GM21786 (cell line): ENCODE measurements around the gene XYLT1.
"Not testable (repeated sequence)": the region's sequence is repeated elsewhere in the genome, so short reads cannot be mapped to it uniquely, and the experiment has no call there.

ENCODE experiments used
- ATAC-seq: cut with Tn5 transposase; IDR thresholded peaks from one replicate; pipeline ENCODE4 v1.9.1; 2021; ENCODE audit not compliant: unreplicated experiment

XYLT1 gene

GRCh38 chr16:17340804-17341203 is 130.0 kb downstream of the XYLT1 start:
- ATAC-seq, result no peak

DNA sequence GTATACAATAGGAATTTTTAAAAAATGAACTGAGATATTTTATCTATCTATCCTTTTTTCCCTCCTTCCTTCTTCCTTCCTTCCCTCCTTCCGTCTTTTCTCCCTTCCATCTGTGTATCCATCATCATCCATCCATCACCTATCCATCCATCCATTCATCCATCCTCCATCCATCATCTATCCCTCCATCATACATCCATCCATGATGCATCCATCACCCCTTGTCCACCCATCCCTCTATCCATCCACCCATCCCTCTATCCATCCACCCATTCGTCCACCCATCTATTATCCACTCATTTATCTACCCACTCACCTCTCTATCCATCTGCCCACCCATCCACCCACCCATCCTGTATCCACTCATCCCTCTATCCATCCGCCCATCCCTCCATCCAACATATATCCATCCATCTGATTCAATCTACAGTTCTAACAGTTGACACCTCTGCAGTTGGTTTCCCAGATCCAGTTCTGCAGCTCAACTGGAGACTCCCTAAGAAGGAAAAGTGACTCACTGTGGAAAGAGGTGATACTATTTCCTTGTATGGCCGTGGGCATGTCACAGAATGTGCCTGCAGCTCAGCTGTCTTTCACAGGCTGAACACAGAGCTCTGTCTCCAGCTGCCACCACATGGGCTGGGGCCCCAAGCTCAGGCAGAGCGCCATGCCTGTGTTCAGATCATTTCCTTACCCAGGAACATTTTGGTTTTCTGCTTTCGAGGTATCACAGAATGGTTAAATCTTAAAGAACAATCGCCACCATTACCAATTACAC is 130.8 kb downstream of the XYLT1 start:
- ATAC-seq, result no peak

DNA sequence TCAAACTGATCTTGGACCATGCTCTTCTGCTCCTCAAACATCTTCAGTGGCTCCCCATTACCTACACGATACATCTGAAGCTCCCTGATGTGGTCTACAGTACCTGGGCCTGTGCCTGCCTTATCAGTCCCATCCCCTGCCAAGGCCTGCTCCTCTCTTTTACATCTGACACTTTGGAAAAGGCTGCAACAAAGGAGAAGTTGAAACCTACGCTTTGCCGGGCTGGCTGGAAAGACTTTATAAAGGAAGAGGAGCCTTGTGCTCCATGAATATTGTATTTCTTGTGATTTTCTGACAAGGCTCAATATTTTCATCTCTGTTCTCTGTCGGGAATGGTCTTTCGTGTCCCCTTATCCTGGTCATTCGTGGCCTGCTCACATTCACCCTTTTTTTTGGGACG is 132.5 kb downstream of the XYLT1 start:
- ATAC-seq, result no peak

- no peak for ATAC-seq
Measured at GRCh38 chr16:17336530-17336900, 134.2 kb downstream of the XYLT1 start.

GRCh38 chr16:17335826-17336529 is 134.8 kb downstream of the XYLT1 start:
- ATAC-seq, result no peak

GRCh38 chr16:17335406-17335805 is 135.4 kb downstream of the XYLT1 start:
- ATAC-seq, result not testable (repeated sequence)

- no peak for ATAC-seq
Measured at GRCh38 chr16:17334096-17334495, 136.7 kb downstream of the XYLT1 start.

DNA sequence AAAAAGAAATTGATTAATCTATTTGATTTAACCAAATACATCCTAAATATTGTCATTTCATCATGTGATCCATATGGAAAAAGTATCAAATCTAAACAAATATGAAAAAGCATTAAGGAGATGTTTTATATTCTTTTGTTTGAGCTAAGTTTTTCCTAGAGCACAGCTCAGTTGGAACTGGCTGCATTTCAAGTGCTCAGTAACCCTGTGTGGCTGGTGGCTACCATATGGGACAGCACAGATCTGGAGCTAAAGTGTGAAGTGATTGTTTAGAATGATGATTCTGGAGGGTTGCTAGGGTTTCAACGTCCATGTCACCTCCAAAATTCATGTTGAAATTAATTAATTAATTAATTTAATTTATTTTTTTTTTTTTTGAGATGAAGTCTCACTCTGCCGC is 137.5 kb downstream of the XYLT1 start:
- no peak for ATAC-seq

- ATAC-seq, result no peak
Measured at GRCh38 chr16:17331991-17332390, 138.8 kb downstream of the XYLT1 start.

GRCh38 chr16:17331071-17331607 is 139.6 kb downstream of the XYLT1 start:
- no peak for ATAC-seq

DNA sequence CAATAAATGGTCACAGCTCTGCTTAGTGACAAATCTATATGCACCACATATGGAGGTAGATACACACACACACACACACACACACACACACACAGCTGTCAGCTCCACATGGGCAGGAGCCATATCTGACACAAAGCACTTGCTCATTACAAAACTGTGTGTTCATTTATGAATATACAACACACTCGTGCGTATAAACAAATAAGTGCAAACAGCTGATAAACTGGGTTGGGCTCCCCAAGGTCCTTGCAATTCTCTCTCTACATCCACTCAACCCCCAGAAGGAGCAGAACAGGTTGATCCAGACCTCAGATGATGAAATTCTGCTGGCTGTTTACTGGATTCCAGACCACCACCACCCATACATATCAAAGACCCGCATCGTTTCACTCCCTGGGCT is 140.7 kb downstream of the XYLT1 start:
- no peak for ATAC-seq

DNA sequence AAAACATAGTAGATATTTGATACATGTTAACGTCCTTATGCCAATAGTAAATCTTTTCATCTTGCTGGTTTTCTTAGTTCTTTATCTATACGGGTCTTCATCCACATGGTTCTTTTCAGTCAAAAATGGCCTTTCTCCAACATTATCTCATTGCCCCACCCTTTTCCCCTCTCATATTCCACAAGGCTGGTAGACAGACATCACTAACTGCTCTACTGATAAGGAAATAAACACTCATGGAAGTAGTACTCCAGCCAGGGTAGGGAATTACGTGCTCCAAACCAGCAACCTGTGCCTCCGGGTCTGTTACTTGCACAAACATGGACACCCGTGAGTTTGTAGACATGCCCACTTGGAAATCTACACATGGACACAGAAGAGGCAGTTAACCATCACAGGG is 141.4 kb downstream of the XYLT1 start:
- no peak for ATAC-seq

DNA sequence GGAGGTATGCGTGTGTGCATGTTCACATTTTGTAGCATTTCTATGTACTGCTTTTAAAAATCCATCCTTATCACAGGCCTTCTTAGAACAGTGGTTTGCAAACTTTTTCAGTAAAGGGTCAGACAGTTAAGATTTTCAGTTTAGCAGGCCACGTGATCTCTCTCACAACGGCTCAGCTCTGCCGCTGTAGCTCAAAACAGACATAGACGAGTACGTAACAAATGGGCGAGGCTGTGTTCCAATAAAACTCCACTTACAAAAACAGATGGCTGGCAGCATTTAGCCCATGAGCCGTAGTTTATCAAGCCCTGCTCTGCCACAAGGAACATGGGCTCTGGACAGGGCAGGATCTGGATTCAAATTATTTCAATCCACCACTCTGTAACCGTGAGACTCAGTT is 141.8 kb downstream of the XYLT1 start:
- no peak for ATAC-seq

DNA sequence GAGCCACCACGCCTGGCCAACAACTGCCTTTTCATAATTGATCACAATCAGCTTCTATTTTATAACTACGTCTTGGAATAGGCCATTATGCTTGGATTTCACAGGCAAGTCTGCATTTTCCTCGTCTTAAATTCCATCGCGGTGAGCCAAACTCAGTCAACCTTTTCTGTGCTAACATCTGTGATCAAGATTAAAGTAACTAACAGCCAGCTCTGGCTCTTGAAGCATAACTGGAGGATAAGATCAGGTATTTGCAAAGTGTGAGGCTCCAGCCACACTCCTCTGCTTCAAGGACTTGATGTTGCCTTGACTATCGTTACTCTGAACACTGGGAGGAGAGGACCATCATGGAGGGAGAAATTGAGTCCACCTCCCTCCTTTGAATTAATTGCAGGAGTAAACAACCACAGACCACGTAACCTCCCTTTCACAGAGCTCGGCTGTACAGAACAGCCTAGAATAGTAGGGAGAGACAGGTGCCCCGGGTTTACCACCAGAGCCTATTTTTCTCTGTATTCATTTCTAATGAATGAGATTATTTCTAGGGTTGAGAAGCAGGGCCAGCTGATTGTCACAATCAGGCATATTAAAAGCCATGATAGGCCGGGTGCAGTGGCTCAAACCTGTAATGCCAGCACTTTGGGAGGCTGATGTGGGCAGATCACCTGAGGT is 143.0 kb downstream of the XYLT1 start:
- no peak for ATAC-seq

GRCh38 chr16:17325476-17326143 is 145.2 kb downstream of the XYLT1 start:
- ATAC-seq, result no peak

DNA sequence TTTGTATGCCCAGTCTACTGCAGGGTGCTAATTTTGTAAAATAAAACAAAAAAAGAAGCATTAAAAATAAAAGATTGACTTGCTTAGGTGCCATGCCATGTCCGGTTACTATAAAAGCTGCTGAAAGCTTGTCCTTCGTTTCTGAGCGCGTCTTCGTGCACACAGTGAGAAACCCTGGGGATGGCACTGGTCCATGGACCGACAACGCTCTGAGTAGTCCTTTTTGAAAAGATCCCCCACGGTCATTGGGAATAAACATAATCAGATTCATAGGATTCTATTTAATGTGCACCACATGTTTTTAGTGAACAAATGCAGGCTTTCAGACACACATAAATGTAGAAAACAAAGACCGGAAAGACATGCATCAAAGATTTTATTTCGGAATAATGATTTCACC is 146.3 kb downstream of the XYLT1 start:
- ATAC-seq, result no peak

DNA sequence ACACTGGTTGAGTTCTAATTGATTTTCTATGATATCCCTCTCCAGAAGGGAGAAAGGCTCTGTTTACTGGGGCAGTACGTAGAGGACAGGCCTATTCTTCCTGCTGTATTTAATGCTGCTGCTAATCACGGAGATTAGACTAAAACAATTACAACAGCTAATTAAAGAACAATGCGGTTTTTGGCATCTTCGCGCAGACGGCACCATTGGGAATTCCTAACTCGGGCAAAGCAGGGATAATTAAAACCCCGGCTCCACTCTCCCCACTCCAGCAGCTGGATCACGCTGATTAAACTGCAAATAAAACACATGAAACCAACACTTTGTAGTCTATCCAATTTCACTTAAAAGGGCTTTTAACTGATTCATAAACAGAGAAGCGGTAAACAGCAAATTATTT is 147.6 kb downstream of the XYLT1 start:
- ATAC-seq, result no peak

GRCh38 chr16:17321824-17322223 is 148.9 kb downstream of the XYLT1 start:
- ATAC-seq, result no peak

DNA sequence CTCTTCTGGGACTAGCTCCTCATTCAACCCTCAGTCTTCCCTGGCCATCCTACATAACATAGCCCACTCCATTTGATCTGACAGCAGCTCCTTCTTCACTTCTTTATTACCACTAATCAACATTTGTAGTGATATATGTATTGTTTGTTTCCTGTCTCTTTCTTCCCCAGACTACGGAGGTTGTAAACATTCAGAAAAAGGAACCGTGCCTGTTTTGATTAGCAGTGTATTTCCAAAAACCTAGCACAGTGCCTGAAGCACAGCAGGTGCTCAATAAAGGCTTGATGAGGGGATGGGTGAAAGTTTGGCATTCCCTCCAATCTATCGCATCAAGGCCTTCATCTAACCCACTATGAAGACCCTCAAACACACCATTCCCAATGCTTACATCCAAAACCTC is 150.8 kb downstream of the XYLT1 start:
- ATAC-seq, result no peak

- ATAC-seq, result no peak
Measured at GRCh38 chr16:17318238-17318637, 152.5 kb downstream of the XYLT1 start.

DNA sequence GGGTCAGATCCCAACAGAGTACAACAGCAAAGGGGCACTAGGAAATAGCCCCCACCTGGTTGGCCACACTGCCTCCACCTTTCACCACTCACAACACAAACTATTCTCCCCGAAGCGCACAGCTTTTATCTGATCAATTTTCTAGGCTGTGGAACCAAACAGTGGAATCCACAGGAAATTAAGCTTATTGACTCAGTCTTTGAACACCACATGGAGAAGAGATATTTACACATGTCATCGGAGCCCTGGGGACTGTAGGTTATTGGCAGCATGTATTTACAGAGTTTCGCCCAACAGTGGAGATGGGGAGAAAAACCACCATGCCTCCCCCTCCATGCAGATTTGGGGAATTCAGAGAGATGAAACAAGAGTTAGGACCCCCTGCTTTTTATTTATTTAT is 154.8 kb downstream of the XYLT1 start:
- no peak for ATAC-seq
